ENCODE measurements around the gene RSBN1L. TPM values are rescaled to one million over a fixed set of nuclear protein-coding genes. Genes with fewer than 3 reads are reported as not detected.

The RSBN1L gene
- total RNA-seq, 1 donor = 17.0 TPM

DNA sequence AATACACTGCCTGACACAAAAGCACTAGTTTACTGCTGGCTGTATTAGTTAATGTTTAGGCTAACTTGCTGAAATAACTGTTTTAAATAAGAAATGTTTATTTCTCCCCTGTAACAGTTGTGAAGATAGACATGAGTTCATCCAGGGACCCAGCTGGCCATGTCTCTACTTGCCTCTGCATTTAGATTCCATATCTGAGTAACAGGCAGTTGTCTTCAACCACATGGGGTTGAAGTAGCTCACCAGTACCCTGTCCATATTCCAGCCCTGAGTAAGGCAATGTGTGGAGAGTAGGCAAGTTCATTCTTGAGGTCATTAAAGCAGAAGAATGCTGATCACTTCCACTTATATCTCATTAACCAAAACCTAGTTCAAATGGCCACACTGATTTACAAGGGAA is 31.1 kb upstream of the RSBN1L start:
- TF ChIP-seq CTCF (IDR thresholded peaks at IDR 0.05; ENCODE audit: insufficient read depth, low read length) = no peak
- no peak overlapping the region for H3K4me3 ChIP-seq (ENCODE audit: low read depth, low read length)
- DNase-seq (ENCODE audit: low read depth) = no peak

GRCh38 chr7:77667459-77668086 is 28.7 kb upstream of the RSBN1L start:
- peak; percentile 44 for DNase-seq (ENCODE audit: low read depth)
- H3K4me3 ChIP-seq (ENCODE audit: low read depth, low read length) = no peak overlapping the region
- no peak for TF ChIP-seq CTCF (IDR thresholded peaks at IDR 0.05; ENCODE audit: insufficient read depth, low read length)

DNA sequence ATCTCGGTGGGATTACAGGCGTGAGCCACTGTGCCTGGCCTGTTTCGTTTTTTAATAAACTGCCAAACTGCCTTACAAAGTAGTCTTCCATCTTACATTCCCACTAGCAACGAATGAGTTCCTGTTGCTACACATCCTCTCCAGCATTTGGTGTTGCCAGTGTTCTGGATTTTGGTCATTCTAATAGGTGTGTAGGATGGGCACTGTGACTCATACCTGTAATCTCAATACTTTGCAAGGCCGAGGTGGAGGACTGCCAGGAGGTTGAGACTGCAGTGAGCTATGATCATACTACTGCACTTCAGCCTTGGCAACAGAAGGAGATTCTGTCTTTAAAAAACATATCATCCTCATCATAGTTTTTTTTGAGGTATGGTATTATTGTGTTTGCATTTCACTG is 21.4 kb upstream of the RSBN1L start:
- H3K4me3 ChIP-seq (ENCODE audit: low read depth, low read length) = no peak overlapping the region
- DNase-seq (ENCODE audit: low read depth) = peak; percentile 58
- no peak for TF ChIP-seq CTCF (IDR thresholded peaks at IDR 0.05; ENCODE audit: insufficient read depth, low read length)

GRCh38 chr7:77679608-77680007 is 16.7 kb upstream of the RSBN1L start:
- H3K4me3 ChIP-seq (ENCODE audit: low read depth, low read length) = no peak overlapping the region
- no peak for TF ChIP-seq CTCF (IDR thresholded peaks at IDR 0.05; ENCODE audit: insufficient read depth, low read length)
- DNase-seq (ENCODE audit: low read depth) = no peak

GRCh38 chr7:77680266-77680665 is 16.0 kb upstream of the RSBN1L start:
- no peak for TF ChIP-seq CTCF (IDR thresholded peaks at IDR 0.05; ENCODE audit: insufficient read depth, low read length)
- DNase-seq (ENCODE audit: low read depth) = no peak
- no peak overlapping the region for H3K4me3 ChIP-seq (ENCODE audit: low read depth, low read length)

- DNase-seq (ENCODE audit: low read depth) = peak; percentile 79
- H3K4me3 ChIP-seq (ENCODE audit: low read depth, low read length) = no peak overlapping the region
- TF ChIP-seq CTCF (IDR thresholded peaks at IDR 0.05; ENCODE audit: insufficient read depth, low read length) = no peak
Observed at GRCh38 chr7:77684030-77684429, 12.2 kb upstream of the RSBN1L start.

DNA sequence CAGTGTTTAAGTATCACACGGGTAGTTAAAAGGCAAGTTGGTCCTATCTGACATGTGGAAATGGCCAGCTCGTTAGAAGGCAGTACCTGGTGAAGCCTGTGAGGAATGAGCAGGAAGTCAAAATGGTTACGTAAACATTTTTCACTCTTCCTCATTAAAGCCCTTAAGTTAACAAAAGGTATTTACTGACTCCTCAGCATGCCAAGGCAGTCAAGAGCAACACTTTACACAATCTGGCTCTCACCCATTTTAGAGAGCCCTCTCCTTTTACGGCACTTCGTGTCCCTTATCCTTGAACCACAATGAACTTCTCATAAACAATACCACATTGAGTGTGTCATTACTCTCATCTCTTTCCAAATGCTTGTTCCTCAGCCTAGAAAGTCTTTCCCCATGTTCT is 11.0 kb upstream of the RSBN1L start:
- no peak for DNase-seq (ENCODE audit: low read depth)
- no peak for TF ChIP-seq CTCF (IDR thresholded peaks at IDR 0.05; ENCODE audit: insufficient read depth, low read length)
- H3K4me3 ChIP-seq (ENCODE audit: low read depth, low read length) = no peak overlapping the region

Measured in fibroblast of the aortic adventitia (primary cell).